Endothelial cell of umbilical vein (primary cell): ENCODE data around the gene SNX9. TPM values are rescaled to one million over a fixed set of nuclear protein-coding genes. Genes with fewer than 3 reads are reported as not detected.

ENCODE experiments used
- BruUV-seq: library from RNA; stranded (reverse); fragments of 400-500 nt; replicated peaks from 2 replicates; lab custom pipeline; 2021; lab: Mats Ljungman, UMichigan
- CTCF ChIA-PET: fragments of 300-600, 350-600 bp; sonication (Branson Sonifier 250); formaldehyde crosslinking; loops from one replicate; lab custom pipeline; 2021; ENCODE audit warnings: antibody characterized with exemption, inconsistent platforms; lab: Charles Lee
- POLR2A ChIA-PET: fragments of 300-600, 350-600 bp; sonication (Branson Sonifier 250); formaldehyde crosslinking; loops from one replicate; lab custom pipeline; 2021; ENCODE audit warnings: antibody characterized with exemption, inconsistent platforms; lab: Charles Lee
- DNase-seq: peaks from one replicate; pipeline ENCODE4 v3.0.0-alpha.2; 2011; ENCODE audit warnings: low read depth, low spot score
- FAIRE-seq: peaks from 2 replicates; lab custom pipeline; 2011; peaks lifted over from hg19 to GRCh38; lab: Jason Lieb, UNC
- H2AFZ ChIP-seq: 2 replicates; pipeline ENCODE4 v1.6.0; 2012; ENCODE audit warnings: low read depth, low read length, control low read depth, inconsistent platforms
- H3K27ac ChIP-seq: 2 replicates; pipeline ENCODE4 v1.5.1; 2011; ENCODE audit warnings: low read depth, mild to moderate bottlenecking, control low read depth, low read length, moderate library complexity; ENCODE audit not compliant: insufficient read depth
- H3K27me3 ChIP-seq, 2 experiments: 2 replicates each; pipeline versions ENCODE4 v1.6.0 to v1.6.1; 2011; ENCODE audit warnings: low read length in 2 of 2, mixed read lengths in 1 of 2; ENCODE audit not compliant: control insufficient read depth in 2 of 2, insufficient read depth in 2 of 2
- H3K36me3 ChIP-seq, 2 experiments: 2 replicates in 1 of 2; 3 replicates in 1 of 2; pipeline ENCODE4 v1.5.1; 2011; ENCODE audit warnings: low read length in 2 of 2, mild to moderate bottlenecking in 1 of 2, moderate library complexity in 1 of 2; ENCODE audit not compliant: control insufficient read depth in 2 of 2, insufficient read depth in 2 of 2; ENCODE audit errors: extremely low read depth in 1 of 2
- H3K4me1 ChIP-seq: 3 replicates; pipeline ENCODE4 v1.5.1; 2011; ENCODE audit warnings: mild to moderate bottlenecking, low read length; ENCODE audit not compliant: control insufficient read depth, insufficient read depth; ENCODE audit errors: extremely low read depth
- H3K4me2 ChIP-seq: 2 replicates; pipeline ENCODE4 v1.6.1; 2011; ENCODE audit warnings: low read length, control low read depth, mixed read lengths; ENCODE audit not compliant: insufficient read depth
- H3K4me3 ChIP-seq, 3 experiments: fragments of 200-600 bp in 1 of 3; sonication (generic), shearing (Covaris generic) in 1 of 3; replicated peaks in 1 of 3; 2 replicates each; pipeline ENCODE4 v1.5.1; 2011 to 2016; ENCODE audit warnings: control low read depth in 3 of 3, low read length in 3 of 3, mild to moderate bottlenecking in 2 of 3, inconsistent platforms in 1 of 3, low read depth in 1 of 3, moderate library complexity in 1 of 3; ENCODE audit not compliant: insufficient read depth in 1 of 3
- H3K79me2 ChIP-seq: 2 replicates; pipeline ENCODE4 v1.6.0; 2012; ENCODE audit warnings: low read length, inconsistent platforms; ENCODE audit not compliant: control insufficient read depth, insufficient read depth
- H3K9ac ChIP-seq: replicated peaks from 2 replicates; pipeline ENCODE3; 2011; ENCODE audit warnings: low read length, control low read depth; ENCODE audit not compliant: insufficient read depth; ENCODE audit errors: extremely low read depth
- H3K9me1 ChIP-seq: replicated peaks from 3 replicates; pipeline ENCODE4 v1.6.0; 2011; ENCODE audit warnings: mild to moderate bottlenecking, low read length; ENCODE audit not compliant: control insufficient read depth, insufficient read depth; ENCODE audit errors: extremely low read depth
- H3K9me3 ChIP-seq: replicated peaks from 2 replicates; pipeline ENCODE4 v1.5.1; 2012; ENCODE audit warnings: low read length, inconsistent platforms; ENCODE audit not compliant: control insufficient read depth, insufficient read depth
- H4K20me1 ChIP-seq: replicated peaks from 2 replicates; pipeline ENCODE3; 2011; ENCODE audit warnings: mild to moderate bottlenecking, low read length; ENCODE audit not compliant: control insufficient read depth, insufficient read depth; ENCODE audit errors: extremely low read depth
- EZH2 ChIP-seq: IDR thresholded peaks from 2 replicates; pipeline ENCODE4 v1.6.1; 2012; ENCODE audit warnings: borderline replicate concordance, low read depth, mild to moderate bottlenecking, moderate library complexity, low read length, inconsistent platforms; ENCODE audit not compliant: severe bottlenecking
- FOS ChIP-seq: IDR thresholded peaks from 2 replicates; pipeline ENCODE4 v1.6.1; 2011; ENCODE audit warnings: mild to moderate bottlenecking, low read length, moderate library complexity, borderline replicate concordance; ENCODE audit not compliant: insufficient read depth
- GATA2 ChIP-seq: IDR thresholded peaks from 2 replicates; pipeline ENCODE4 v1.7.0; 2011; ENCODE audit warnings: low read depth, mild to moderate bottlenecking, moderate library complexity, mixed read lengths, low read length; ENCODE audit not compliant: insufficient read length, insufficient read depth
- JUN ChIP-seq: IDR thresholded peaks from 2 replicates; pipeline ENCODE4 v1.6.1; 2011; ENCODE audit warnings: borderline replicate concordance, low read depth; ENCODE audit not compliant: insufficient read length, insufficient read depth
- MYC ChIP-seq: IDR thresholded peaks from one replicate; pipeline ENCODE4 v1.6.1; 2011; ENCODE audit warnings: mild to moderate bottlenecking, low read depth, low read length
- POLR2A ChIP-seq: IDR thresholded peaks from 2 replicates; pipeline ENCODE4 v1.6.1; 2012; ENCODE audit warnings: low read depth, mild to moderate bottlenecking, control low read depth, low read length
- POLR2AphosphoS5 ChIP-seq: IDR thresholded peaks from 2 replicates; pipeline ENCODE4 v1.6.1; 2012; ENCODE audit warnings: low read depth, mild to moderate bottlenecking, control low read depth, low read length, moderate library complexity; ENCODE audit not compliant: insufficient read depth
- dilution Hi-C: fragments of 300-500 bp; cut with MboI; formaldehyde crosslinking; loops from one replicate; pipeline ENCODE4 v1.15.0; 2019; ENCODE audit warnings: low sequenced_read_pairs; ENCODE audit not compliant: extremely low pct_ligation_motif_present
- intact Hi-C: fragments of 100-400 bp; cut with micrococcal nuclease; formaldehyde crosslinking; loops from one replicate; pipeline ENCODE4 v1.10.0; 2022
- polyA plus RNA-seq, 4 experiments: library from polyadenylated mRNA; depleted of rRNA in 3 of 4; stranded (reverse) in 3 of 4; unstranded in 1 of 4; fragments of >200 nt; gene quantifications; 2 replicates each; pipeline versions ENCODE4 v1.2.1 to v1.2.3, GENCODE V29; 2011 to 2012; ENCODE audit warnings: missing spikeins in 1 of 4
- total RNA-seq: library from RNA; stranded (reverse); gene quantifications from 2 replicates; pipeline ENCODE4 v1.2.3, GENCODE V29; 2021
- TF ChIP-seq, protein P1 (sequence below): IDR thresholded peaks from 2 replicates; pipeline ENCODE4 v1.6.1; 2011; ENCODE audit not compliant: insufficient read depth, insufficient read length
- TF ChIP-seq, protein P2 (sequence below), 2 donors: IDR thresholded peaks; 1 replicate in 1 of 2; 2 replicates in 1 of 2; pipeline ENCODE4 v1.5.1; 2011; ENCODE audit warnings: low read length in 2 of 2, mild to moderate bottlenecking in 2 of 2, moderate library complexity in 2 of 2, control low read depth in 1 of 2, inconsistent platforms in 1 of 2, low read depth in 1 of 2; ENCODE audit not compliant: insufficient read depth in 1 of 2; ENCODE audit errors: extremely low read depth in 1 of 2

Gene SNX9
- total and polyA plus RNA-seq, 2 donors (not counting 3 experiments of a cell fraction or from before 2014, with no cell fraction given) = 27.5 to 54.5 TPM

DNA sequence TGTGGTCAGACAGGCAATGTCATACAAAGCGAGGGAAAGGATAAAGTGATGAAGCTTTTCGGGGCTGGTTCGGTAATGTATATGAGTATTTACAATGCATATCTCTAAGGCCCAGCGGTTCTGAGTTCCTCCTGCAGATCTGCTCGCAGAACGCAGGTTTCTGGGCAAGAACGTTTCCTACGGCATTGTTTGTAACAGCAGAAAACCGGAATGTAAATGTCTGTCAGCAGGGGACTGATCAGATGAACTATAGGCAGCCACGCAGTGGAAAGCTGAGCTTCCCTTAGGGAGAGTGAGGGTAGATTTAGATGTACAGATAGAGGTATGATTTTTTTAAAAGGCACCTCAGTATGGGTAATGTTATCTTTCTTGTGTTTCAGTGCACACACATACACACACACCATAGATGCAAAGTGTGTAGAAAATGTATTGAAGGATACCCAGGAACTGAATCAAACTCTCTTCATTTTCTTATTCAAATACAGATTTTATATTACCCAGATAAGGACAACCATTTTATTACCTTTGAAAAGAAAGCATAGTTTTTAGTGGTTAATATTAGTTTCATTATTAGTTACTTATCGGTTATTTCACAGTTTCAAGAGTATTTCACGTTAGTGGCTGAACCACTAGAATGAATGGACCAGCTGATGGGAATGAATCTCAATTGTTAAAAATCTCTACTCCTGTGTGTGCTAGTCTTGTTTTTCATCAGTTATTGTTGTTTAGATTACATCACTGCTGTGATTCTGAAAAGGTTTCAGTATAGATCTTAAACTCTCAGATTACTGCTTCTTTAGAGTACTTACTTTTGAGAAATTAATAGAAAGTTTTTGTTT, 56.2 kb downstream of the SNX9 start:
- no peak overlapping the region for H3K27ac ChIP-seq
- dilution Hi-C loops = no loop called here
- H4K20me1 ChIP-seq = no peaks in the 10 kb centered on the region
- ChIA-PET CTCF (interaction anchor here (0.8 to 1.1 kb wide), 3 partner anchors 39 to 124 kb away, joined by 3 to 4 read pairs (median 3); no protein-coding TSS in a partner anchor), POLR2A (no interaction called here)
- no peak for DNase-seq
- FAIRE-seq = no peak
- H3K9ac ChIP-seq = no peak overlapping the region
- no peaks in the 10 kb centered on the region for H3K9me1 ChIP-seq
- no peak overlapping the region for H3K4me2 ChIP-seq
- H3K79me2 ChIP-seq = peaks cover 8% of the 10 kb centered on the region
- no TSS peak for BruUV-seq
- H2AFZ ChIP-seq = no peak overlapping the region
- H3K4me1 ChIP-seq = peaks cover 2% of the 10 kb centered on the region
- intact Hi-C loops = no loop called here
- H3K36me3 ChIP-seq = peaks cover 12 to 18% of the 10 kb centered on the region in 2 experiments
- TF ChIP-seq POLR2A = no peak
- TF ChIP-seq, protein P1, sequence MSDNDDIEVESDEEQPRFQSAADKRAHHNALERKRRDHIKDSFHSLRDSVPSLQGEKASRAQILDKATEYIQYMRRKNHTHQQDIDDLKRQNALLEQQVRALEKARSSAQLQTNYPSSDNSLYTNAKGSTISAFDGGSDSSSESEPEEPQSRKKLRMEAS = no peak
- no peak for TF ChIP-seq POLR2AphosphoS5
- no peak for TF ChIP-seq JUN
- TF ChIP-seq MYC = no peak
- TF ChIP-seq EZH2 = no peak
- no peak for TF ChIP-seq FOS
- no peak for TF ChIP-seq GATA2
- TF ChIP-seq, protein P2, sequence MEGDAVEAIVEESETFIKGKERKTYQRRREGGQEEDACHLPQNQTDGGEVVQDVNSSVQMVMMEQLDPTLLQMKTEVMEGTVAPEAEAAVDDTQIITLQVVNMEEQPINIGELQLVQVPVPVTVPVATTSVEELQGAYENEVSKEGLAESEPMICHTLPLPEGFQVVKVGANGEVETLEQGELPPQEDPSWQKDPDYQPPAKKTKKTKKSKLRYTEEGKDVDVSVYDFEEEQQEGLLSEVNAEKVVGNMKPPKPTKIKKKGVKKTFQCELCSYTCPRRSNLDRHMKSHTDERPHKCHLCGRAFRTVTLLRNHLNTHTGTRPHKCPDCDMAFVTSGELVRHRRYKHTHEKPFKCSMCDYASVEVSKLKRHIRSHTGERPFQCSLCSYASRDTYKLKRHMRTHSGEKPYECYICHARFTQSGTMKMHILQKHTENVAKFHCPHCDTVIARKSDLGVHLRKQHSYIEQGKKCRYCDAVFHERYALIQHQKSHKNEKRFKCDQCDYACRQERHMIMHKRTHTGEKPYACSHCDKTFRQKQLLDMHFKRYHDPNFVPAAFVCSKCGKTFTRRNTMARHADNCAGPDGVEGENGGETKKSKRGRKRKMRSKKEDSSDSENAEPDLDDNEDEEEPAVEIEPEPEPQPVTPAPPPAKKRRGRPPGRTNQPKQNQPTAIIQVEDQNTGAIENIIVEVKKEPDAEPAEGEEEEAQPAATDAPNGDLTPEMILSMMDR (IDR thresholded peaks at IDR 0.05; ENCODE audit: extremely low read depth in 1 of 2, insufficient read depth in 1 of 2, low read depth in 1 of 2, low read length in 2 of 2) = no peak
- H3K4me3 ChIP-seq = no peak overlapping the region
- no peaks in the 10 kb centered on the region for H3K9me3 ChIP-seq
- H3K27me3 ChIP-seq = no peaks in the 10 kb centered on the region
